Trophoblast cell (in vitro differentiated cells and primary cell): ENCODE data around the gene TMEM135.

Source experiments
- DNase-seq, 2 donors: peaks; one replicate each; pipeline ENCODE4 v3.0.0-alpha.2; 2016
- H2AFZ ChIP-seq: 2 replicates; pipeline ENCODE4 v1.6.1; 2013; ENCODE audit warnings: low read length, moderate library complexity, mild to moderate bottlenecking; ENCODE audit not compliant: insufficient read depth, poor library complexity
- H2AK5ac ChIP-seq: 2 replicates; pipeline ENCODE4 v1.6.1; 2013; ENCODE audit warnings: mild to moderate bottlenecking, low read length
- H2BK120ac ChIP-seq: 2 replicates; pipeline ENCODE4 v1.6.1; 2013; ENCODE audit warnings: low read length, mild to moderate bottlenecking, moderate library complexity; ENCODE audit not compliant: insufficient read depth, poor library complexity
- H2BK12ac ChIP-seq: 2 replicates; pipeline ENCODE4 v1.6.1; 2013; ENCODE audit warnings: mild to moderate bottlenecking, low read length, moderate library complexity
- H2BK5ac ChIP-seq: 2 replicates; pipeline ENCODE4 v1.6.1; 2013; ENCODE audit warnings: low read length, low read depth, moderate library complexity, mild to moderate bottlenecking; ENCODE audit not compliant: poor library complexity
- H3K14ac ChIP-seq: 2 replicates; pipeline ENCODE4 v1.6.1; 2013; ENCODE audit warnings: mild to moderate bottlenecking, low read length
- H3K18ac ChIP-seq: 2 replicates; pipeline ENCODE4 v1.6.1; 2013; ENCODE audit warnings: mild to moderate bottlenecking, low read length
- H3K23ac ChIP-seq: 2 replicates; pipeline ENCODE4 v1.6.1; 2013; ENCODE audit warnings: low read length
- H3K27ac ChIP-seq: 2 replicates; pipeline ENCODE4 v1.5.1; 2013; ENCODE audit warnings: low read depth, mild to moderate bottlenecking, inconsistent platforms, low read length, moderate library complexity
- H3K27me3 ChIP-seq: 2 replicates; pipeline ENCODE4 v1.6.1; 2013; ENCODE audit warnings: inconsistent platforms, mild to moderate bottlenecking, low read length, moderate library complexity; ENCODE audit not compliant: insufficient read depth
- H3K36me3 ChIP-seq, 2 experiments: 1 replicate in 1 of 2; 2 replicates in 1 of 2; pipeline ENCODE4 v1.6.1; 2013; ENCODE audit warnings: low read length in 2 of 2, mild to moderate bottlenecking in 2 of 2, moderate library complexity in 1 of 2; ENCODE audit not compliant: insufficient read depth in 2 of 2, control insufficient read depth in 1 of 2
- H3K4ac ChIP-seq: 2 replicates; pipeline ENCODE4 v1.6.1; 2013; ENCODE audit warnings: low read depth, mild to moderate bottlenecking, low read length, moderate library complexity
- H3K4me1 ChIP-seq, 2 experiments: 1 replicate in 1 of 2; 2 replicates in 1 of 2; pipeline ENCODE4 v1.6.1; 2013; ENCODE audit warnings: low read length in 2 of 2, mild to moderate bottlenecking in 2 of 2, moderate library complexity in 1 of 2; ENCODE audit not compliant: insufficient read depth in 2 of 2, control insufficient read depth in 1 of 2
- H3K4me2 ChIP-seq: 2 replicates; pipeline ENCODE4 v1.6.1; 2013; ENCODE audit warnings: inconsistent platforms, mild to moderate bottlenecking, low read length, moderate library complexity
- H3K4me3 ChIP-seq: 2 replicates; pipeline ENCODE4 v1.5.1; 2013; ENCODE audit warnings: mild to moderate bottlenecking, low read depth, low read length, inconsistent platforms
- H3K79me1 ChIP-seq: one replicate; pipeline ENCODE4 v1.6.1; 2013; ENCODE audit warnings: low read length
- H3K79me2 ChIP-seq: 2 replicates; pipeline ENCODE4 v1.6.1; 2013; ENCODE audit warnings: low read length, mild to moderate bottlenecking; ENCODE audit not compliant: control insufficient read depth, insufficient read depth, poor library complexity
- H3K9ac ChIP-seq: 2 replicates; pipeline ENCODE4 v1.6.1; 2013; ENCODE audit warnings: mild to moderate bottlenecking, low read length
- H3K9me3 ChIP-seq: 2 replicates; pipeline ENCODE4 v1.6.1; 2013; ENCODE audit warnings: low read depth, mild to moderate bottlenecking, control low read depth, inconsistent platforms, low read length; ENCODE audit not compliant: insufficient read depth
- H4K12ac ChIP-seq: 2 replicates; pipeline ENCODE4 v1.6.1; 2013; ENCODE audit warnings: low read depth, mild to moderate bottlenecking, low read length, moderate library complexity
- H4K8ac ChIP-seq: 2 replicates; pipeline ENCODE4 v1.6.1; 2013; ENCODE audit warnings: low read depth, mild to moderate bottlenecking, low read length, moderate library complexity
- H4K91ac ChIP-seq: one replicate; pipeline ENCODE4 v1.6.1; 2013; ENCODE audit warnings: low read depth, mild to moderate bottlenecking, low read length, moderate library complexity
- WGBS: extraction: QIAGEN DNeasy Blood & Tissue Kit; methylation state at CpG from one replicate; pipeline ENCODE4 v1.1.7; 2013; ENCODE audit warnings: missing lambda C conversion rate; ENCODE audit not compliant: insufficient read length, insufficient coverage; ENCODE audit errors: extremely low coverage; 5-methylcytosine and 5-hydroxymethylcytosine counted together

The TMEM135 gene

GRCh38 chr11:87316491-87316890 lies 278.8 kb downstream of the TMEM135 start:
- H3K4me3 ChIP-seq, result no peak overlapping the region
- H3K14ac ChIP-seq, result no peak overlapping the region
- H2AK5ac ChIP-seq, result no peak overlapping the region
- no peak overlapping the region for H2BK120ac ChIP-seq
- H3K4me2 ChIP-seq, result no peak overlapping the region
- H4K91ac ChIP-seq, result no peak overlapping the region
- no peak overlapping the region for H3K18ac ChIP-seq
- no peaks in the 10 kb centered on the region for H3K27me3 ChIP-seq
- no peak overlapping the region for H2BK5ac ChIP-seq
- H3K79me1 ChIP-seq, result no peaks in the 10 kb centered on the region
- no peak overlapping the region for H3K27ac ChIP-seq
- no peaks in the 10 kb centered on the region for H3K36me3 ChIP-seq
- H3K23ac ChIP-seq, result no peak overlapping the region
- no peak overlapping the region for H2AFZ ChIP-seq
- H4K12ac ChIP-seq, result no peak overlapping the region
- no peak overlapping the region for H3K9ac ChIP-seq
- no peak overlapping the region for H2BK12ac ChIP-seq
- no peaks in the 10 kb centered on the region for H3K9me3 ChIP-seq
- H3K4me1 ChIP-seq, result no peaks in the 10 kb centered on the region
- H3K4ac ChIP-seq, result no peak overlapping the region
- DNase-seq, result no peak
- H3K79me2 ChIP-seq, result no peaks in the 10 kb centered on the region
- H4K8ac ChIP-seq, result no peak overlapping the region

GRCh38 chr11:87317441-87317840 lies 279.7 kb downstream of the TMEM135 start:
- Histone ChIP-seq H3K4me2 (no peak overlapping the region), H3K18ac (no peak overlapping the region)

GRCh38 chr11:87320123-87320522 lies 282.4 kb downstream of the TMEM135 start:
- H3K27ac ChIP-seq, result no peak overlapping the region
- H3K36me3 ChIP-seq, result no peaks in the 10 kb centered on the region
- peaks cover 0 to 2% of the 10 kb centered on the region in 2 experiments for H3K4me1 ChIP-seq
- H3K9me3 ChIP-seq, result no peaks in the 10 kb centered on the region
- H2AFZ ChIP-seq, result no peak overlapping the region
- H2AK5ac ChIP-seq, result no peak overlapping the region
- no peak overlapping the region for H3K9ac ChIP-seq
- H2BK5ac ChIP-seq, result no peak overlapping the region
- no peak overlapping the region for H4K12ac ChIP-seq
- no peak overlapping the region for H3K4me3 ChIP-seq
- H3K14ac ChIP-seq, result no peak overlapping the region
- no peak for DNase-seq
- no peak overlapping the region for H3K4ac ChIP-seq
- no peak overlapping the region for H3K4me2 ChIP-seq
- H3K18ac ChIP-seq, result no peak overlapping the region
- no peak overlapping the region for H2BK12ac ChIP-seq
- no peaks in the 10 kb centered on the region for H3K27me3 ChIP-seq
- H4K91ac ChIP-seq, result no peak overlapping the region
- H3K79me2 ChIP-seq, result no peaks in the 10 kb centered on the region
- H3K23ac ChIP-seq, result no peak overlapping the region
- H2BK120ac ChIP-seq, result no peak overlapping the region
- H4K8ac ChIP-seq, result no peak overlapping the region
- no peaks in the 10 kb centered on the region for H3K79me1 ChIP-seq

More at GRCh38 chr11:87317441-87317840, 279.7 kb downstream of the TMEM135 start:
- no peaks in the 10 kb centered on the region for H3K9me3 ChIP-seq
- no peak overlapping the region for H3K14ac ChIP-seq
- H4K12ac ChIP-seq, result no peak overlapping the region
- H3K4me3 ChIP-seq, result no peak overlapping the region
- no peak overlapping the region for H2BK5ac ChIP-seq
- no peak overlapping the region for H4K91ac ChIP-seq
- H3K27me3 ChIP-seq, result no peaks in the 10 kb centered on the region
- H3K79me2 ChIP-seq, result no peaks in the 10 kb centered on the region
- DNase-seq, result no peak
- no CpG with 5 or more reads among the region's 2 CpGs for WGBS
- no peak overlapping the region for H2BK12ac ChIP-seq
- H3K9ac ChIP-seq, result no peak overlapping the region
- no peak overlapping the region for H2AK5ac ChIP-seq
- no peak overlapping the region for H3K4ac ChIP-seq
- no peak overlapping the region for H3K27ac ChIP-seq
- no peaks in the 10 kb centered on the region for H3K79me1 ChIP-seq
- H2BK120ac ChIP-seq, result no peak overlapping the region
- H3K36me3 ChIP-seq, result no peaks in the 10 kb centered on the region
- H3K23ac ChIP-seq, result no peak overlapping the region
- H2AFZ ChIP-seq, result no peak overlapping the region
- no peak overlapping the region for H4K8ac ChIP-seq
- no peaks in the 10 kb centered on the region for H3K4me1 ChIP-seq

GRCh38 chr11:87322568-87322967 lies 284.8 kb downstream of the TMEM135 start:
- Histone ChIP-seq H3K9me3 (no peaks in the 10 kb centered on the region), H4K12ac (no peak overlapping the region), H3K79me1 (no peaks in the 10 kb centered on the region), H3K18ac (no peak overlapping the region), H3K4ac (no peak overlapping the region), H2BK120ac (no peak overlapping the region), H3K27ac (no peak overlapping the region), H3K23ac (no peak overlapping the region), H3K36me3 (no peaks in the 10 kb centered on the region), H3K27me3 (no peaks in the 10 kb centered on the region), H2AK5ac (no peak overlapping the region), H3K14ac (no peak overlapping the region), H3K9ac (no peak overlapping the region), H4K8ac (no peak overlapping the region), H4K91ac (no peak overlapping the region), H3K4me2 (no peak overlapping the region), H2BK12ac (no peak overlapping the region), H3K4me3 (no peak overlapping the region), H3K79me2 (no peaks in the 10 kb centered on the region), H2BK5ac (no peak overlapping the region), H3K4me1 (peaks cover 0 to 2% of the 10 kb centered on the region in 2 experiments), H2AFZ (no peak overlapping the region)
- WGBS, result no CpG with 5 or more reads among the region's 1 CpG
- DNase-seq, result no peak
